HG03039 (cell line): ENCODE results near the gene SLA2.
A peak's percentile ranks its signal among the peaks of the same experiment; 100 is the strongest.
"Not testable (repeated sequence)": the region's sequence is repeated elsewhere in the genome, so short reads cannot be mapped to it uniquely, and the experiment has no call there.

Source experiments
- ATAC-seq: cut with Tn5 transposase; IDR thresholded peaks from one replicate; pipeline ENCODE4 v1.9.1; 2021; ENCODE audit warnings: mild to moderate bottlenecking, moderate library complexity; ENCODE audit not compliant: unreplicated experiment

Gene SLA2

GRCh38 chr20:36611625-36612024 lies 34.4 kb downstream of the SLA2 start:
- no peak for ATAC-seq

DNA sequence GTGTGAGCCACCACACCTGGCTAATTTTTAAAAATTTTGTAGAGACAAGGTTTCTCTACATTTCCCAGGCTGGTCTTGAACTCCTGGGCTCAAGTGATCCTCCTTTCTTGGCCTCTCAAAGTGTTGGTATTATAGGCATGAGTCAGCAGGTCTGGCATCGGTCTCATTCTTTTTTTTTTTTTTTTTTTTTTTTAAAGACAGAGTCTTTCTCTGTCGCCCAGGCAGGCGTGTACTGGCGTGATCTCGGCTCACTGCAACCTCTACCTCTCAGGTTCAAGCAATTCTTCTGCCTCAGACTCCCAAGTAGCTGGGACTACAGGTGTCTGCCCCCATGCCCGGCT lies 37.6 kb downstream of the SLA2 start:
- not testable (repeated sequence) for ATAC-seq

GRCh38 chr20:36607586-36608387 lies 38.2 kb downstream of the SLA2 start:
- no peak for ATAC-seq

DNA sequence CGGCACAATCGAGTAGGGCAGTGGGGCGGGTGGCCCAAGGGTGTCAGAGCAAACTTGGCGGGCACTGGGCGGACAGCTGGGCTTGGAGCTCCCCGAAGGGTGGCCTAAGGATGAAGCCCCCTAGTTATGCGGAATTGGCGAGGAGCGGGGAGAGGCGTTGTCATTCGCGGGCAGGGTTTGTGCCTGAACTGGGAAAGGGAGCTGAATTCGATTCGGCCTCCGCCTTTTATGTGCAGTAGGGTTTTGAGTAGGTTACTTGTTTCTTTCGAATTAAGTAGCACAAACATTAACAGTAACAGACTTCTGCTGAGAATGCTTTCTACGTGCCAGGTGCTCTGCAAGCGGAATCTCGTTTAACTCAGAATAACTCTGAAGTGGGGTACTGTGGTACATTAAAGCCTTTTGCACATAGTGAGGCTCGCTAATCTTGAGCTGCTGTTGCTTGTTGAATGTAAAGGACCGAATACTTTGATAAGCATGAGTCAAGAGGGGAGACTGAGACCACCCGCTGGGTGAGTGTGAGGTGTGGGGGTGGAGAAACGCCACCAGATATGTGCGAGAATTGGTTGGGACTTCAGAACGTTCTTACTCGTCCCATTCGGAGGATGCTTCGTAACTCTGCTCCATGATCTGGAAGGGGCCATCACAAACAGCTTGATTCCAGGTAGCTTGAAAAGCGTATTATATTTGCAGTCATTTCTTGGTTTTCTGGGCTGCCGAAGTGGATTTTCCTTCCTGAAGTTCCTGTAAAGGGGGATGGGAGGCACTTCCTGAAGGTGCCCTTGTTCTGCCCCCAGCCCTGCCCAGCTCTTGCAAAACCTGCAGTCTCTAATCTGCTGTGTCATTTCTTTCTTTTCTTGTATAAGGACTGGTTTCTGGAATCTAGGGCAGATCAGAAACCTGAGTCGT lies 39.6 kb downstream of the SLA2 start:
- ATAC-seq: no peak

GRCh38 chr20:36605399-36606157 lies 40.4 kb downstream of the SLA2 start, which contains the start of gene RAB5IF:
Gene RAB5IF (plus strand): TSS chr20:36605779. CDS start chr20:36605952, 173 bp downstream.
- peak; percentile 89 for ATAC-seq

DNA sequence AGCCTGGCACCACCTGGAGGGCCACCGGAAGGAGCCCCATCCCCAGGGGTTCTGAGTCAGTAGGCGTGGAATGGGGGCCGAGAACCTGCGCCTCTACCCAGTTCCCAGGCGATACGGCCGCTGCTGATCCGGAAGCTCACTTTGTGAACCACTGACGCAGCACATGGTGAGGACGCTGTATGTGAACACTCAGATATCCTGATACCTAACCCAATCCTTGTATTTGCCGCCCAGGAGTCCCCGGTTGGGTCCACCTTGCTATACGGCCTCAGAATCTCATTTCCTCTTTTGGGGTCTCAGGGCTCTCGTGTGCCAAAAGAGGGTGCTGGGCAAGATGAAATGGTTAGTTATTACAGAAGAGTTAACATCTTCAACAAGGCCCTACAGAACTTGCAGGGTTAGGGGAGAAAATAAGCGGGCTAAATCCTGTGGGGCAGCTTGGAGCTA lies 41.0 kb downstream of the SLA2 start:
- ATAC-seq: peak; percentile 20

GRCh38 chr20:36601540-36601939 lies 44.5 kb downstream of the SLA2 start:
- ATAC-seq: no peak

DNA sequence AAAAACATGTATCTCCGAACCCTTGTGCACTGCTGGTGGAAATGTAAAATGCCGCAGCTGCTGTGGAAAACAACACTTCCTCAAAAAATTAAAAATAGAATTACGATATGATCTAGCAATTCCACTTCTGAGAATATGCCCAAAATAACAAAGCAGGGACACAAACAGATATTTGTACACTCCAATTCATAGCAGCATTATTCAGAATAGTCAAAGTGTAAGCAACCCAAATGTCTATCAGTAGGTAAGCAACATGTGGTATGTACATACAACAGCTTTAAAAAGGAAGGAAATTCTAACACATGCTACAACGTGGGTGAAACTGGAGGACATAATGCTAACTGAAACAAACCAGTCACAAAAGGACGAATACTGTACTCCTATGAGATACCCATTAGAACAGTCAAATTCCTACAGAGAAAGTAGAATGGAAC lies 46.1 kb downstream of the SLA2 start:
- no peak for ATAC-seq

DNA sequence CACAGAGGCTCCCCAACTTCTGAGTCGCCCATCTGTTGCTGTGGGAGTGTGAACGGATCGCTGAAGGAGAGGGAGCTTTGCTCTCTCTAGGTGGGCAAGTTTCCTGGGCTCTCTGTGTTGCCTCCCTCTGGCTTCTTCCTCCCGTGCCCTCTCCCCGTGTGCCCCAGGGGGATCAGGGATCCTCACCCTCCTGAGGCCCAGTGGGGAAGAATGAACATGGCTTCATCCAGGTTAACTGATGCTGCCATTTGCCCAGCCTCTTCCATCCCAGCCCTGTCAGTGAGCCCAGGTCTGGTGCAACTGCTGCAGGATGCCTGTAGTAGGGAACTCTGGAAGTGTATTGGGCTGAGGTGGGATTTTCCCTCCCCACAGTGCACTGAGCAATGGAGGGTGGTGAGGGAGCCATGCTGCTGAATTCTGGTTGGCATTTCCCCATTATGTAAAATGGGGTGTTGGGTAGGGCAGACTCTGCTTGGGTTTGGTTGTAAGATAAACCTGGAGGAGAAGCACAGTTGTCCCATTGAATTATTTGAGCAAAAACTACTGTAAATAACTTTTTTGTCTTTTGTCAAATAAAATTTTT lies 52.6 kb downstream of the SLA2 start:
- no peak for ATAC-seq

- no peak for ATAC-seq
Observed at GRCh38 chr20:36591854-36592641, 53.9 kb downstream of the SLA2 start.

DNA sequence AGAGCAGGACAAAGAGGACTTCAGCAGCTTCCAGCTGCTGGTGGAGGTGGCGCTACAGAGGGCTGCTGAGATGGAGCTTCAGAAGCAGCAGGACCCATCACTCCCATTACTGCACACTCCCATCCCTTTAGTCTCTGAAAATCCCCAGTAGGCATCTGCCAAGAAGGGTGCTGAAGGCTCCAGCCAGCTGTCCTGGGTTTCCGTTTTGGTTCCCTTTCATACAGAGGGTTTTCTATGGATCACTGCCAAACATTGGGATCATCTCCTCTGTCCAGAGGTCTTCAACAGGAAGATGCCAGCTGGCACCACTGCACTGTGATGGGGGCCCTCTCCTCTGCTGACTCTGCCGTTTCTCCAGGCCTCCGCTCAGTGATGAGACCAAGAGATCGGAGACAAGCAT lies 54.7 kb downstream of the SLA2 start:
- no peak for ATAC-seq

DNA sequence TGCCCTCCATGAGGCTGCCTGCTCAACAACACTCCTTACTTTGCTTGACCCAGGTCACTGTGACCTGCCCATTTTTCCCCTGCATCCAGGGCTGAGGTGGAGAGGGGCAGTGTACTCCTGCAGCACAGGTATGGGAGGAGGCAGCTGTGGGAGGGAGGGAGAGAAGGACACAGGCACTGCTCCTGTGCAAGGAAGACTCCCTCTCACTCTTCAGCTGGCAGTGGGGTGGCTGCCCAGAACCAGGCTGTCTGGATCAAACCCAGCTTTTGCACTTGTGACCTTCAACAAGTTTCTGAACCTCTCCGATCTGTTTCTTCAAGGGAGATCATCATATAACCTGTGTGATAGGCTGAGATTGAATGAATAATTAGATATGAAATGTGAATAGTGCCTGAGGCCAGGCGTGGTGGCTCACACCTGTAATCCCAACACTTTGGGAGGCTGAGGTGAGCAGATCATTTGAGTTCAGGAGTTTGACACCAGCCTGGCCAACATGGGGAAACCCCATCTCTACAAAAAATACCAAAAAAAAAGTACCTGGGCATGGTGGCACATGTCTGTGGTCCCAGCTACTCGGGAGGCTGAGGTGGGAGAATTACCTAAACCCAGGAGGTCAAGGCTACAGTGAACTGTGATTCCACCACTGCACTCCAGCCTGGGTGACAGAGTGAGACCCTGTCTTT lies 58.5 kb downstream of the SLA2 start:
- ATAC-seq: no peak

DNA sequence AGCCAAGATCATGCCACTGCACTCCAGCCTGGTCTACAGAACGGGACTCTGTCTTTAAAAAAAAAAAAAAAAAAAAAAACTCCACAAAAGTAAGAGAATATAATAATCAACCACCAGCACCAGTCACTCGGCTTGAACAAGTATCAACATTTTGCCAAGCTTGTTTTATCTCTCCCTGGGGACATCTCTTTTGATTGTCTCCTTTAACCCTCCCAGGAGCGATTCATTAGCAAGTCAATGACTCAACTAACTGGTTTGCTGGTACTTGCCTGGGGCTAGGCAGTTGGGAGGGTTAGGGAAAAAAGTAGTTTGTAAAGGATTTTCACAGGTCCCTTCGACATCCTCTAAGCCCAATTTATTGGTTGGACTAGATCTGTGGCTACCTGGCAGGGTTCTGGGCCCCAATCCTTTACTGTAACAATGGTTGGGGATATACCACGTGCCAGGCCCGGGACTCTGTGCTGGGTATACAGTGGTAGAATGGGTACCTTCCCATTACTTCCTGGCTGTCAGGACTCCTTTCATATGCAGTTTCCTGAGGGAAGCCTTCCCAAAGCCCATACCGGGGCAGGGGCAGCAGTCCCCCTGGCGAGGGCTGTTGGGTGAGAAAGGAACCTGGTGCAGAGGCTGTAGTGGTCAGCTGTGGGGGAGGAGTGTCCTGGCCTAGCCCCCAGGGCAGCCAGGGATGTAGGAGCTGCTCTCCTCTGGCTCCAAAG lies 60.4 kb downstream of the SLA2 start:
- ATAC-seq: no peak

- no peak for ATAC-seq
Observed at GRCh38 chr20:36584018-36584481, 61.9 kb downstream of the SLA2 start.

DNA sequence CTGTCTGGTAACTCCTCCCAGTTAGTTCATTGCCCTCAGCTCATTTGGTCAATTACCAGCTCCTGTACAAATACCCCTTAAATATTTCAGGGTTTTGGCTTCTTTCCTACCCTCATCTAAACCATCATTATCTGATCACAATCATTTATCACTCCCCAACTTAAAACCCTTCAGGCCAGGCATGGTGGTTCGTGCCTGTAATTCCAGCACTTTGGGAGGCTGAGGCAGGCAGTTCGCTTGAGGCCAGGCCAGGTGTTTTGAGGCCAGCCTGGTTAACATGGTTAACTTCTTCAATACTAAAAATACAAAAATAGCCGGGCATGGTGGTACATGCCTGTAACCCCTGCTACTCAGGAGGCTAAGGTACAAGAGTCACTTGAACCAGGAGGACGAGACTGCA lies 63.2 kb downstream of the SLA2 start:
- no peak for ATAC-seq

DNA sequence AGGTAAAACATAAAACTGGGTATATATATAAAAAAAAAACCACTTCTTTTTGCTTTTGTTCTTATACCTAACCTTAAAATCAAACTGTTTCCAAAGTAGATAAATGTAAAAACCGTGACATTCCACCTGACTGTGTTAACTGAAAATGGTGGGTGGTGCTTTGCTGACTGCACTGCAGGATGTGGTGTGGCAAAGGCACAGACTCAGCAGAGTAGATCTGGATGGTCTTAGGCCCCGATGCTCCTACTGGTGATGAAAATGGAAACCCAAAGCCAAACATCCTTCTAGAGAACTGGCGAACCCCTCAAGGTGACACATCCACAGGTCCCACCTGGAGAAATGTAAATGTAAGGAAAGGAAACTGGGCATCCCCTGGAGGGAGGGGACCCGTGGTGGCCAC lies 63.7 kb downstream of the SLA2 start:
- no peak for ATAC-seq

- no peak for ATAC-seq
Observed at GRCh38 chr20:36579996-36580545, 65.9 kb downstream of the SLA2 start.

- ATAC-seq: no peak
Observed at GRCh38 chr20:36578356-36579041, 67.5 kb downstream of the SLA2 start.
